Measurements from ENCODE around the gene GRM6.
A peak's percentile ranks its signal among the peaks of the same experiment; 100 is the strongest.

The GRM6 gene

GRCh38 chr5:178994580-178995340 lies at the start of gene GRM6:
GRM6 (minus strand) TSS chr5:178995320; CDS start chr5:178994944, 376 bp downstream.
- peaks cover 38% of the 10 kb centered on the region for H3K9me3 Mint-ChIP-seq
- intact Hi-C loops (cut with micrococcal nuclease): no loop called here
- no peak within 1 kb of the TSS for H3K27ac Mint-ChIP-seq
- no peaks in the 10 kb centered on the region for H3K36me3 Mint-ChIP-seq (ENCODE audit: low read depth)
- no peaks in the 10 kb centered on the region for H3K4me1 Mint-ChIP-seq (ENCODE audit: low read depth)
- H3K4me3 Mint-ChIP-seq: no peak within 1 kb of the TSS
- H3K27me3 Mint-ChIP-seq: peaks cover 42% of the 10 kb centered on the region

- H3K4me3 Mint-ChIP-seq: no peak overlapping the region
- intact Hi-C loops (cut with micrococcal nuclease): no loop called here
These were observed 49.6 kb upstream of the GRM6 start for GRCh38 chr5:179044765-179045164.

GRCh38 chr5:179033004-179033580 lies 38.0 kb upstream of the GRM6 start:
- H3K36me3 Mint-ChIP-seq (ENCODE audit: low read depth): peaks cover 54% of the 10 kb centered on the region
- no peaks in the 10 kb centered on the region for H3K4me1 Mint-ChIP-seq (ENCODE audit: low read depth)
- no peaks in the 10 kb centered on the region for H3K27me3 Mint-ChIP-seq
- H3K4me3 Mint-ChIP-seq: no peak overlapping the region
- H3K9me3 Mint-ChIP-seq: peaks cover 96% of the 10 kb centered on the region
- intact Hi-C loops (cut with micrococcal nuclease): no loop called here
- no peak overlapping the region for H3K27ac Mint-ChIP-seq

More at GRCh38 chr5:179044765-179045164, 49.6 kb upstream of the GRM6 start:
- Mint-ChIP-seq H3K36me3 (ENCODE audit: low read depth) (no peaks in the 10 kb centered on the region), H3K27me3 (no peaks in the 10 kb centered on the region), H3K9me3 (peaks cover 74% of the 10 kb centered on the region), H3K27ac (no peak overlapping the region), H3K4me1 (ENCODE audit: low read depth) (no peaks in the 10 kb centered on the region)

- Mint-ChIP-seq H3K9me3 (peaks cover 61% of the 10 kb centered on the region), H3K36me3 (ENCODE audit: low read depth) (peaks cover 44% of the 10 kb centered on the region), H3K27me3 (peaks cover 7% of the 10 kb centered on the region), H3K4me3 (peak within 1 kb of the TSS; percentile 87), H3K27ac (peak within 1 kb of the TSS; percentile 75), H3K4me1 (ENCODE audit: low read depth) (peaks cover 15% of the 10 kb centered on the region)
- intact Hi-C loops (cut with micrococcal nuclease): loop anchor here (1.0 to 10.0 kb wide), 5 partner anchors 37 to 397 kb away; partner anchors contain the start of genes CLK4, ZNF354A, ZNF354B and ZNF354C
These were observed 28.5 kb upstream of the GRM6 start, which contains the start of gene ZNF879 for GRCh38 chr5:179023528-179024189. ZNF879 (plus strand) TSS chr5:179023804; CDS start chr5:179025005, 1,201 bp downstream.

GRCh38 chr5:179008667-179009066 lies 13.5 kb upstream of the GRM6 start:
- no peak overlapping the region for H3K4me3 Mint-ChIP-seq
- H3K27me3 Mint-ChIP-seq: no peaks in the 10 kb centered on the region
- intact Hi-C loops (cut with micrococcal nuclease): no loop called here
- H3K27ac Mint-ChIP-seq: no peak overlapping the region
- no peaks in the 10 kb centered on the region for H3K36me3 Mint-ChIP-seq (ENCODE audit: low read depth)
- no peaks in the 10 kb centered on the region for H3K4me1 Mint-ChIP-seq (ENCODE audit: low read depth)
- H3K9me3 Mint-ChIP-seq: peaks cover 66% of the 10 kb centered on the region

GRCh38 chr5:179006564-179006963 lies 11.4 kb upstream of the GRM6 start:
- no peak overlapping the region for H3K4me3 Mint-ChIP-seq
- H3K27ac Mint-ChIP-seq: no peak overlapping the region
- peaks cover 70% of the 10 kb centered on the region for H3K9me3 Mint-ChIP-seq
- no peaks in the 10 kb centered on the region for H3K27me3 Mint-ChIP-seq
- intact Hi-C loops (cut with micrococcal nuclease): no loop called here
- no peaks in the 10 kb centered on the region for H3K36me3 Mint-ChIP-seq (ENCODE audit: low read depth)
- H3K4me1 Mint-ChIP-seq (ENCODE audit: low read depth): no peaks in the 10 kb centered on the region

GRCh38 chr5:178998441-178998840 lies 3.3 kb upstream of the GRM6 start:
- Mint-ChIP-seq H3K4me3 (no peak overlapping the region), H3K36me3 (ENCODE audit: low read depth) (no peaks in the 10 kb centered on the region), H3K27me3 (peaks cover 24% of the 10 kb centered on the region), H3K4me1 (ENCODE audit: low read depth) (no peaks in the 10 kb centered on the region), H3K27ac (no peak overlapping the region), H3K9me3 (peaks cover 35% of the 10 kb centered on the region)
- intact Hi-C loops (cut with micrococcal nuclease): no loop called here

- Mint-ChIP-seq H3K4me1 (ENCODE audit: low read depth) (no peaks in the 10 kb centered on the region), H3K9me3 (peaks cover 29% of the 10 kb centered on the region), H3K36me3 (ENCODE audit: low read depth) (no peaks in the 10 kb centered on the region), H3K27ac (no peak overlapping the region), H3K27me3 (peaks cover 37% of the 10 kb centered on the region), H3K4me3 (no peak overlapping the region)
- intact Hi-C loops (cut with micrococcal nuclease): no loop called here
These were observed 2.1 kb upstream of the GRM6 start for GRCh38 chr5:178997191-178997590.

- H3K27me3 Mint-ChIP-seq: peaks cover 42% of the 10 kb centered on the region
- H3K27ac Mint-ChIP-seq: no peak overlapping the region
- intact Hi-C loops (cut with micrococcal nuclease): no loop called here
- peaks cover 29% of the 10 kb centered on the region for H3K9me3 Mint-ChIP-seq
- no peak overlapping the region for H3K4me3 Mint-ChIP-seq
- H3K4me1 Mint-ChIP-seq (ENCODE audit: low read depth): no peaks in the 10 kb centered on the region
- no peaks in the 10 kb centered on the region for H3K36me3 Mint-ChIP-seq (ENCODE audit: low read depth)
These were observed 1.0 kb upstream of the GRM6 start for GRCh38 chr5:178996156-178996555.

GRCh38 chr5:178995341-178995690 lies 196 bp upstream of the GRM6 start:
- Mint-ChIP-seq H3K27ac (no peak overlapping the region), H3K36me3 (ENCODE audit: low read depth) (no peaks in the 10 kb centered on the region), H3K27me3 (peaks cover 42% of the 10 kb centered on the region), H3K4me3 (no peak overlapping the region), H3K9me3 (peaks cover 33% of the 10 kb centered on the region), H3K4me1 (ENCODE audit: low read depth) (no peaks in the 10 kb centered on the region)
- intact Hi-C loops (cut with micrococcal nuclease): no loop called here

- Mint-ChIP-seq H3K27me3 (peaks cover 42% of the 10 kb centered on the region), H3K27ac (no peak overlapping the region), H3K36me3 (ENCODE audit: low read depth) (no peaks in the 10 kb centered on the region), H3K4me3 (no peak overlapping the region), H3K9me3 (peaks cover 43% of the 10 kb centered on the region), H3K4me1 (ENCODE audit: low read depth) (no peaks in the 10 kb centered on the region)
- intact Hi-C loops (cut with micrococcal nuclease): no loop called here
These were observed 1.1 kb downstream of the GRM6 start for GRCh38 chr5:178993955-178994579.

- H3K4me3 Mint-ChIP-seq: no peak overlapping the region
- H3K36me3 Mint-ChIP-seq (ENCODE audit: low read depth): no peaks in the 10 kb centered on the region
- H3K27ac Mint-ChIP-seq: no peak overlapping the region
- peaks cover 44% of the 10 kb centered on the region for H3K9me3 Mint-ChIP-seq
- no peaks in the 10 kb centered on the region for H3K4me1 Mint-ChIP-seq (ENCODE audit: low read depth)
- intact Hi-C loops (cut with micrococcal nuclease): no loop called here
- H3K27me3 Mint-ChIP-seq: peaks cover 42% of the 10 kb centered on the region
These were observed 1.8 kb downstream of the GRM6 start for GRCh38 chr5:178993236-178993765.

- no peaks in the 10 kb centered on the region for H3K4me1 Mint-ChIP-seq (ENCODE audit: low read depth)
- peaks cover 42% of the 10 kb centered on the region for H3K27me3 Mint-ChIP-seq
- no peak overlapping the region for H3K4me3 Mint-ChIP-seq
- intact Hi-C loops (cut with micrococcal nuclease): no loop called here
- H3K36me3 Mint-ChIP-seq (ENCODE audit: low read depth): no peaks in the 10 kb centered on the region
- H3K9me3 Mint-ChIP-seq: peaks cover 53% of the 10 kb centered on the region
- H3K27ac Mint-ChIP-seq: no peak overlapping the region
These were observed 2.7 kb downstream of the GRM6 start for GRCh38 chr5:178992291-178992895.
